Colon (tissue), 2 donors: ENCODE data around the gene IL11.

ENCODE experiments used
- FAIRE-seq: peaks from 2 replicates; lab custom pipeline; 2012; peaks lifted over from hg19 to GRCh38; lab: Jason Lieb, UNC
- donor health status: control.
- donor health status: control.

The IL11 gene

DNA sequence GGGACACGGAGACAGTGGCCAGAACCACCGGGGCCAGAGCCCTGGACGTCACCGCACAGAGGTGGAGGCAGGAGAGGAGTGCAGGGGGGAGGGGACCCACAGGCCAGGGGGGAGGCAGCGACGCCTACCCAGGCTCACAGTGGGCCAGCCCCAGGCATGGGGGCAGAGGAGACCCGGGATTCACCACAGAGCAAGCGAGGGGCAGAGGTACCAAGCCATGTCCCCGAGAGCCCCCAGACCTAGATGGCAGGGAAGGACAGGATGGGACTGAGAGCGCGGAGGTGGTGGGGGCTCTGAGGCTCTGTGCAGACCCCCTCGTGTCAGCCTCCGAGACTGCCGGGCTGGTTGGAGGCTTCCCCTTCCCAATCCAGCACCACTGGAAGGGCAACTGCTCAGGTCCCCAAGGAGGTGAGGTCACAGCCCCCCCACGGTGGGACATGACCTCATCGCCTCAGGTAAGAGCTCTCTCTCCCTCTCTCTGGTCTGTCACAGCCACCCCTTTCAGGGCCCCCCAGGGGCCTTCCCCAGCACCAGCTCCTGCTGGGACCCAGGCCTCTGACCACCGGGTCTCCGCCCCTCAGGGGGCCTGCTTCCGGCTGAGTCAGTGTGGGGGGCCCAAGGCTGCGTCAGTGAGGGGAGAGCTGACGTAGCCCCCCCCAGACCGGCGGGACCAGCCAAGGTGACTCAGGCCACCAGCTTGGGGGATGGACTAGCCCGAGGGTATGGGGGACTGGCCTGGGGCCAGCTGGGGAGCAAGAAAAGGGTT is 2.2 kb upstream of the IL11 start:
- no peak for FAIRE-seq

DNA sequence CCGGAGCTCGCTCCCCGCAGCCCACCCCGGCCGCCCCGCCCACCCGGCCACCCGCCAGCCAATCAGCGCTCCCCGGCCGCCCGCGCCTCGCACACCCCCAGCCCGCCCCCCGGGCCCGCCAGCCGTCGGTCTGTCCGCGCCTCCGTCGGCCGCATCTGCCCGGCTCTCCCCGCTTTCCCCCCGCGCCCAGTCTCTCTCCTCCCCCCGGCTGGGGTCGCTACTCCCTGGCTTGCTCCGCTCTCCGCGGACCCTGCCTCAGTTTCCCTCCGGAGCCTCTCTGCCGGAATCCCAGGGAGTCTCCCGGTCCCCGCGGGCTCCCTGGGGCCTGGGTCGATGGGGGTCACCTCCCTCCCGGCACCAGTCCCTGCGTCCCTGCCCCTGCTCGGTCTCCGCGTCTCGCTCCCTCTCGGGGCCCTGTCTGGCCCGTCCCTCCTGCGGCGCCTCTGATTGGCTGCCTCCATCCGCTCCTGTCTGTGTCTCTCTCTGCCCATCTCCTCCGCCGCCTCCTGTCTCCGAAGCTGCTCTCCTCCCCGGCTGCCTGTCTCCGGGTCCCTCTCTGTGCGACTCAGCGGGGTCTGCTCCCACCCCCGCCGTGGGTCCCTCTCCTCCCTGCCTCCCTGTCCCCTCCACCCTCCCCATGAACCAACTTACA is 484 bp downstream of the IL11 start:
- no peak for FAIRE-seq

DNA sequence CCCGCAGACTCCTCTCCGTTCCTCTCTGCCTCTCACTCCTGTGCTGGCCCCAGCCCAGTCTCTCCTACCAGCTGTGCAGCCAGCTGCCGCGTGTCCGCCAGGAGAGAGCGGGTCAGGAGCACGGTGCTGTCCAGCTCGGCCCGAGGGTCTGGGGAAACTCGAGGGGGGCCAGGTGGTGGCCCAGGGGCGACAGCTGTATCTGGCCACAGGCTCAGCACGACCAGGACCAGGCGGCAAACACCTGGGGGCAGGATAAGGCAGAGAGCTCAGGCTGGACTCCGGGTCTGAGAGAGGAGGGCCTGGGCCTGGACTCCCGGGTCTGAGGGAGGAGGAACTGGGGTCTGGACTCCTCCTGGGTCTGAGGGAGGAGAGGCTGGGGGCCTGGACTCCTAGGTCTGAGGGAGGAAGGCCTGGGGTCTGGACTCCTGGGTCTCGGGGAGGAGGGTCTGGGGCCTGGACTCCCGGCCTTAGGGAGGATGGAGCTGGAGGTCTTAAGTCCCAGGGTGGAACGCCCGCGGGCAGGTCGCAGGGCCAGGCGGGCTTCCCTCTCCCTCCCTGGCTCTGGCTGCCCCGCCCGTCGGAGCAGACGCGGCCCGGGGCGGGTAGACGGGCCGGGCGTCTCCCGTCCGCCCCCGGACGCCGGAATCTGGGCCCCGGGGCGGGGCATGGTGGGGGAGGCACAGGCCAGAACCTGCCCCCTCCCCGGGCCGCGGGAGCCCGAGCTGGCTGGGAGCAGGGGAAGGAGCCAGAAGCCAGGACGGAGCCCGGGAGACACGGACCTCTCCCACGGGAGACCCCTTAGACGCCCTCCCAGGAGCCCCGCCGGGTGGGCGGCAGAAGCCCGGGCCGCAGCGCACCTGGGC is 1.3 kb downstream of the IL11 start:
- no peak for FAIRE-seq

DNA sequence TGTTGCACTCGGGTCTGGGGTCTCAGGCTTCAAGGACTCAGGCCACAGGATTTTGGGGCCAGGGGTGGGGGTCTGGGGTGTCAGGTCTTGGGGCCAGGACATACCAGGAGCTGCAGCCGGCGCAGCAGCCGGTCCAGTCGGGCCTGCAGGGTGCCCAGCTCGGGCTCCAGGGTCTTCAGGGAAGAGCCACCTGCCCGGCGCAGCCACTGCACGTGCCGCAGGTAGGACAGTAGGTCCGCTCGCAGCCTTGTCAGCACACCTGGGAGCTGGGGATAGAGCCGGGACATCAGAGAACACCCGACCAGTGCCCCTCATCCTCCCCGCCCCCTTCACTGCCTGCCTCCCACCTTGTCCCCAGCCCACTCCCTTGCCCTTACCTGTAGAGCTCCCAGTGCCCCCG is 2.2 kb downstream of the IL11 start:
- FAIRE-seq = no peak

DNA sequence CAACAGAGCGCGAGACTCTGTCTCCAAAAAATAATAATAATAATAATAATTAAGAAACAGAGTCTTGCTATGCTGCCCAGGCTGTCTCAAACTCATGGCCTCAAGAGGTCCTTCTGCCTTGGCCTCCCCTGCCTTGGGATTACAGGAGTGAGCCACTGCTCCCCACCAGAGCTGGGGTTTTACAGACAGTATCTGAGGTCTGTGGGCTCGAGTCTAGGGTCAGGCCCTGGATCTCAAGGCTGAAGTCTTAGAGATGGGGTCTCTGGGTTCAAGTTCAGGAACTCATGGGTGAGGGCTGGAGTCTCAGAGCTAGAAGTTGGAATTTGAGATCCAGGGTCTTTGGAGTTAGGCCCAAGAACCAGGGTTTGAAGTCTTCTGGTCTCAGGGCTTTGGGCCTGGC is 3.5 kb downstream of the IL11 start:
- no peak for FAIRE-seq

DNA sequence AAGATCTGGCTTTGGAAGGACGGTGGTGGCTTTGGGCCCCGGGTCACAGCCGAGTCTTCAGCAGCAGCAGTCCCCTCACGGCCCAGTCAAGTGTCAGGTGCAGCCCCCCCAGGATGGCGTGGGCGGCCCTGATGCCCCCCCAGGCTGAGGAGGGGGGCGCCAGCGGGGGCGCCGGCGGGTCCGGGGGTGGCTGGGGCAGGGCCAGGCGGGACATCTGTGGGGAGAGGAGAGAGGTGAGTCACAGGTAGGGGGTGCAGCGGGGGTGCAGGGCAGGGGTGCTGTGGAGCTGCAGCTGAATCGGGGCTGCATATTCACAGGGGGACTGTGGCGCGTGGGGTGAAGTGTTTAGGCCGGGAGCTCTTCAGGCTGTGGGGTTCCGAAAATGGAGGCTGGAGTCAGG is 4.3 kb downstream of the IL11 start:
- FAIRE-seq = no peak

DNA sequence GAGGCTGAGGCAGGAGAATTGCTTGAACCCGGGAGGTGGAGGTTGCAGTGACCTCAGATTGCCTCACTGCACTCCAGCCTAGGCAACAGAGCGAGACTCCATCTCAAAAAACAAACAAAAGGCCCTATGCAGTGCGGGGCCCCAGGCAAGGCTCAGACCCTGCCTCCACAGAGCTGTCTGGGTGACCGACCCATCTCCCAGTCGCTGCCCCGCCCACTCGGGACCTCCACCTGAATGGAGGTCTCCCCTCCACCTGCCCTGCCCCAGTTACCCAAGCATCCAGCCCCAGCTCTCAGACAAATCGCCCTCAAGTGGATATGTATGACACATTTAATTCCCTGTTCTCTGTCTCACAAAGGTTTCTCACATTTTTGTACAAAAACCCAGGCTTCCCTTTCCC is 5.0 kb downstream of the IL11 start:
- no peak for FAIRE-seq

DNA sequence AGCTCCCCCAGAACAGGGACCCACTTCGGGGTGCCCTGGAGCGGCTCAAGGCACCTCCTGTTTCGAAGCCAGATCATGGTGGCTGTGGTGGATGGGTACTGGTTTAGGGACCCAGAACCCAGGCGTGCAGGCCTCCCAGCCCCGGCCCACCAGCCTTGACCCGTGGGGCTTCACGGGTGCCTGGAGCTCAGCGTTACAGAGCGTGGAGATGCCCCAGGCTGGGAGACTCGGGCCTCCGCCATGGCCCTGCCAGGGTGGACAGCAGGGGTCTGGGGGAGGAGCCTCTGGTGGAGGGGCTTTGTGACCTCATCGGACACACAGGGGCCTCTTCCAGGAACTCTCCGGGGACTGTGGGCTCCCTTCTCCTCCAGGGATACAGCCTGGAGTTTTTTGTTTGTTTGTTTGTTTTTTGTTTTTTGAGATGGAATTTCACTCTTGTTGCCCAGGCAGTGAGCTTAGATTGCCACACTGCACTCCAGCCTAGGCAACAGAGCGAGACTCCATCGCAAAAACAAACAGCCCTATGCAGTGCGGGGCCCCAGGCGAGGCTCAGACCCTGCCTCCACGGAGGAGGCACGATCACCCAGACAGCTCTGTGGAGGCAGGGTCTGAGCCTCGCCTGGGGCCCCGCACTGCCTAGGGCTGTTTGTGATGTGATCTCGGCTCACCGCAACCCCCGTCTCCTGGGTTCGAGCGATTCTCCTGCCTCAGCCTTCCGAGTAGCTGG is 7.1 kb downstream of the IL11 start, which contains the start of gene GARIN5B:
GARIN5B (minus strand) TSS at position 271 of the 727 bp plus-strand sequence; CDS start at position 77, 194 bp downstream.
- no peak for FAIRE-seq

DNA sequence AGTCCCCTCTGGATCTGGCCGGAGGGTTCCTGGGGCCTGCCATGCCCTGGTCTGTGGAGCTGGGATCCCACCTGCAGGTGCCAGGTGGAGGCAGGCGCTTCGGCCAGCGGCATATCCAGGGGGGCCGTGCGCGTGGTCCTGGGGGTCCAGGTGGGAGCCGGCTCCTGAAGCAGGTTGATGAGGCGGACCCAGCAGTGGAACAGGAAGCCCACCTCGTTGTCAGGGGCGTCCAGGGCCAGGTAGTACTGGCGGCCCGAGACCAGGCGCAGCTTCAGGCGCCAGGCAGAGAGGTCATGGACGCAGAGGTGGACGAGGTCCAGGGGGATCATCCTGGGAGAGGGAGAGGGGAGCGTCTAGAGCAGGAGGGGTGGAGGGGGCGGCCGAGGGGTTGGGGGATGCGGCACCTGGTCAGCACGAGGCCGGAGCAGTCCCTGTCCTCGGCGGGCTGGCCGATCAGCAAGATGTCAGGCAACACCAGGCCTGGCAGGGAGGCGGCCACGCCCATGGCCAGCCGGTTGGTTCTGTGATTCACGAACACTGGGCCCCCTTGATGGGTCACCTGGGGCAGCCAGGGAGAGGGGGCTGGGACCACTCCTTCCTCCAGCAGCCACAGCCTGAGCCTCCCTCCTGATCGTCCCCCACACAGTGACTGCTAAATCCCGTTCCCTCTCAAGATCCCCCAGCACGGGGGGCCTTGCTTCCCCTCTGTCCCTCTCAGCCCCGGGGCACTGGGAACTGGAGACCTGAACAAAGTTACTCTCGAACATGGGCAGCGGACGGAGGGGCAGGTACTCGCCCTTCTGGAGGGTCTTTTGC is 7.9 kb downstream of the IL11 start:
- FAIRE-seq = no peak

DNA sequence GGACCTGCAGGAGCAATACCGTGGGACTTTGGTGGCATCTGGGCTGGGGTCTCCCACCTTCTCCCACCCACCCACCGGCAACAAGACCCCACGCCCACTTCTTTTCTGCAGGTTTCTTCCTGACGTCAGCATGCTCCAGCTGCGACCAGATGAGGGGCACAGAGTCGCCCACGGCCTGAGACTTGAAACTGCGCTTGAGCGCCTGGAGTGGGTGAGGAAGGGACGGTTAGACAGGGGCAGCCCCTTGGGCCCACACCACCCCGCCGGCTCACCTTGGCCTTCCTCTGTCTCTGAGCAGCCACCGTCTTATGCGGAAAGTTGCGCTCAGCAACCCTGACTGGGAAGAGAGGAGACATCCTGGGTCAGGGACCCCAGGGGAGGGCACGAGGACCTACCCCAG is 9.4 kb downstream of the IL11 start:
- FAIRE-seq = no peak

DNA sequence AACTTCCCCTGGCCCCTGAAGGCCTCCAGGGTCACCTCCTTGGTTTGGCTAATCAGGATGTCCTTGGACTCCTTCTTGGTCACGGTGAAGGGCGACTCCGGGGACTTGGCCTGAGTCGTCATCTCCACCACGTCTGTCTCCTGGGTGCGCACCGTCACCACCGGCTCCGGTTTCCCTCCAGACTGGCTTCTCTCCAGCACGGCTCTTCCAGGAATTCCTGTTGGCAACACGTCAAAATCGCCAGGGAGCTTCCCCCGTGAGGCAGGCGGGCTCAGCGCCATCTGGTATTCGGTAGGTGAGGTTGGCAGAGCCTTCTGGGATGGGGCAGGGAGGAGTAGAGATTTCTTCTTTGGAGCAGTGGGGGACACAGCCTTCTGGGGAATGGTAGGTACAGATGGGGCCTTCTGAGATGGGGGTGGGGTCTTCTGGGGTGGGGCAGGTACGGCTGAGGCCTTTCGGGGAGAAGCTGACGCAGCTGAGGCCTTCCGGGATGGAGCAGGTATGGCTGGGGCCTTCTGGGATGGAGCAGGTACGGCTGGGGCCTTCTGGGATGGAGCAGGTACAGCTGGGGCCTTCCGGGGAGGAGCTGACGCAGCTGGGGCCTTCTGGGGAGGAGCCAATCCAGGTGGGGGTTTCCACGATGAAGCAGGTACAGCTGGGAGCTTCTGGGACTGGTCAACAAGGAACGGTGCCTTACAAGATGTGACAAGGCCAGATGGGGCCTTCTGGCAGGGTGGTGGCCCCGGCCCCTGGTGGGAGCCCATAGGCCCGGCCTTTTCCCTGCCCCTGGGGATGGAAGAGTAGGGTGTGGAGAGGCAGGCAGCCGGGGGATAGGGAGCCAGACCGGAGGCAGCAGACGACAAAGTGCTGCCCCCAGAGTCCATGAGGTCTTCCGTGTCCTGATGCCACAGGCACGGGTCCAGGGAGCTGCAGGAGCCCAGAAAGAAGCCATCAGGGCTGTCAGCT is 11.0 kb downstream of the IL11 start:
- no peak for FAIRE-seq

DNA sequence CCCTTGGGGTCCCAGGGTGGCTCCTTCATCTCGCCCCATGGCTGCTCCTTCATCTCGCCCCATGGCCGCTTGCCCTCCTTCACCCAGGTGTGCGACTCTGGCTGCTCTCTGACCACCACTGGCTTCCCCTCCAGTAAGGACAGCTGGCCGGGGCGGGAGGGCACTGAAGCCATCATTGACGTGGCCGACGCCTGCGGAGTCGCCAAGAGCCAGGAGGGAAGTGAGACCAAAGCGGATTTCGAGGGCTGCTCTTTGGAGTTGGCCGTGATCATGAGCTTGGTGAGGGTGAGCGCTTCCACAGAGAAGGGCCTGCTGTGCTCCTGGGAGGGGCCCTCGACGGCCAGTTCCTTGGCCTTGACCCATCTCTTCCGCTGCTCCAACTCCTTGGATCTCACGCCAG is 11.8 kb downstream of the IL11 start:
- FAIRE-seq = no peak

DNA sequence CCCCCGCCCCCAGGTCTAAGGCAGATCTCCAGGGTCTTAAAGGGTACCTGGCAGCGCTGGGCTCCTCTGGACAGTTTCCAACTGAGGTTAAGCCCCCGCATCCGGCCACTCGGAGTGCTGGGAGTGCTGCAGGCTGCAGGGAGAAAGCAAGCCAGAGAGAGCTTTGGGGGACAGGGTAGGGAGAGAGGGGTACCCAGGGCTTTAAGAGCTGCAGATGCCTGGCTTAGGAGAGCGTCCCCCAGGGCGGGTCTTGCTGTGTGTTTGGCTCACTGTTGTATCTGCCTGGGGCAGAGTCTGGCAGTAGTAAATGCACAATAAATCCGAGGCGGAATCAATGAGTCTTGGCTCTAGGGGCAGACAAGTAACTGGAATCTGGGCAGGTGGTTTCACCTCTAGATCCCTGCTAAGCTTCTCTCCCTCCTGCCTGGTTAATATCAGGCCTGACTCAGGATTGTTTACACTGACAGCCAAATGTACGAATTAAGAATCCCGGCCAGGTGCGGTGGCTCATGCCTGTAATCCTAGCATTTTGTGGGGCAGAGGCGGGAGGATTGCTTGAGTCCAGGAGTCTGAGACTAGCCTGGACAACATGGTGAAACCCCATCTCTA is 14.9 kb downstream of the IL11 start:
- no peak for FAIRE-seq

DNA sequence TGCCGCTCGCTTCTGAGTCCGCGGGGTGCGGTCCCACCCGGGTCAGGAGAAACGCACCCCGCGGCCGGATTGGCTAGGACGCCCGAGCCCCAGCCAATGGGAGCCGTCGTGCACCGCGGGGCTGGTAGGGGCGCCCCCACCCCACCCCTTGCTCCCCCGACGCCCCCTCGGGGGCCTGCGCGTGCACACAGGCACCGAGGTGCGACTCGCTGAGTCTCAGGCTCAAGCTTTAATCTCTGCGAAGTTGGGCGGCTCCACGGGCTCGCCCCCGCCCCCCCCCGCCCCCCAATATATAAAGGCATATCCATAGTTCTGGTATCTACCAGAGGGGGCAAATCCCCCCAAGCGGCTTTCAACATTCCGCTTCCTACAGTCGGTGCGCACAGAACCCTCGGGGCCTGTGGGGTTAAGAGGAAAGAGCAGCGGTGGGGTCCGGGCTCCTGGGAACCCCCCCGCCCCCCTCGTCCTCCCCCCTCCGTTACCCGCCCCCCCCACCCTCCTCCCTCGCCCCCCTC is 15.5 kb downstream of the IL11 start, which contains the start of gene COX6B2:
COX6B2 (minus strand) TSS at position 22 of the 515 bp plus-strand sequence. CDS start 198 bp downstream, outside the sequence.
- no peak for FAIRE-seq

DNA sequence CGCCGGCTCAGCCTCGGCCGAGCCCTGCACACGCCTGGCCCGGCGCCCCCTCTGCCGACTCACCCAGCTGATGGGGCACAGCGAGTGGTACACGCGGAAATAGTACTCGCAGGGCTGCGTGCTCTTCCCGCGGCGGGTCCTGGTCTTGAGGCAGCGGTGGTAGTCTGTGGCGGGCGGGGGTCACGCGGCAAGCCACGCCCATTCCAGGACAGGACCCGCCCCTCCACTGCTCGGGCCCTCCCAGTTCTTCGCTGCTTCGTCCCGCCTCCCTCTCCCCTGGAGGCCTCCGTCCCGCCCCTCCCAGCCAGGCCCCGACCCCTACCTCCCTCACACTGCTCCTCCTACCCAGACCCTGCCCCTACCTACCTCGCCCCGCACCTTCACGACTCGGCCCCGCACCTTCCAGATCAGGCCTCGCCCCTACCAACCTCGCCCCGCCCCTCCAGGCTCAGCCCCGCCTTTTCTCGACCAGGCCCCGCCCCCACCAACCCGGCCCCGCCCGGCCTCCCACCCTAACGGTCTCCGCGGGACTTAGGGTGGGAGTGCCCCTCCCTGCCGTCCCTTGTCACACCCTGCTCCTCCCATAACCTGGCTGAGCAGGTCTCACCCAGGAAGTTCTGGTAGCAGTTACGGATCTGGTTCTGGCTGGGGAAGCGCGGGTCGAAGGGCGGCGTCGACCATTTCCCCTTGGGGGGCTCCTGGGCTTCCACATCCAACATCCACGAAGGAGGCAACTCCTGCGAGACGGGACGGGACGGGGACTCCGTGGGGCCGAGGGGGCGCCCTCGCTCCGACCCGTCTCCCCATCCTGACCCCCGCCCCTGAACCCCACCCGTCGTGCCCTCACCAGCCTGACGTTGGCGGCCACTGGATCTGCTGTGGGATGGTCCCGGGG is 16.2 kb downstream of the IL11 start:
- no peak for FAIRE-seq

DNA sequence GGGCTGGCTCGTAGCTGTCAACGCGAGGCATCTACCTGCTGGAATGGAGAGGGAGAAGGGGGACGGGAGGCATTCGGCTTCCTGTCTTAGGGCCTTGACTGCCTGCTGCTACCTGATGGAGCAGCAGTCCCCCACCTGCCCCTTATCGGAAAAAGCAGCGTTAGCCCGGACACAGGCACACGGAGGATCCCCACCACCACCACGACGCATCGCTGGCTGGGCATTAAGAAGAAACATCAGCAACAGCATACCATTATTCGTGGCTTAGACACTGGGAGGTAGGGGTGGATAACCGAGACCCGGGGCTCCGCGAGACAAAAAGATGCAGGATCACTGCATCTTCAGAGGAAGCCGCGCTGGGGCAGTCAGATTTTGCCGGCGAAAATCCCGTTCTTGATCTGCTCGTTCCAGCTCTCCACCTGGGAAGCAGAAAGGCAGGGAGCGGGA is 16.9 kb downstream of the IL11 start:
- FAIRE-seq = no peak

DNA sequence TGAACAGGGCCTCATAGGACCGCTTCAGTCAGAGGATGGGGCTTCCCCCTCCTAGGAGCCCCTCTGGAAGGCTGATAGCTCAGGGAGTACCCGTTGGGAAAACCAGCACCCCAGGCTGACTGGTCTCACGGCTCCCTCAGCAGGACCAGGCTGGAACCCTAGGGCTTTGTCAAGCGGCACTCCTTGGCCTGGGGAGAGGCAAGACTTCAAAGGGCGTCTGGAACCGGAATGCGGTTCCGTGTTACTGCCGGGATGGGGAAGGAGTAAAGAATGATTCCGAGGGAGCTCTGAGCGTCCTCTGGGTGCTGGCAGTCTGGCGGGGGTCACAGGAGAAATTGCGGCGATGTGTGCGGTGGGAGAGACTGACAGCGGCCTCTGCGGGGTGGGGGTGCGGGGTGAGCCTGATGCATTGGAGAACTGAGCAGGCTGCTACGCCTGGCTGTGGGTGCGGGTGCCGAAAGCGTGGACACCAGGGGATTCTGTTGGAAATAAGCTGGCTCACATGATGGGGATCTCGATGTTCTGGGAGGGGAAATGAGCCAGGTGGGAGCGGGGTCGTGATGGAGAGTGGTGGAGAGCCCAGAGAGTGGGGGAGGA is 17.6 kb downstream of the IL11 start:
- no peak for FAIRE-seq

DNA sequence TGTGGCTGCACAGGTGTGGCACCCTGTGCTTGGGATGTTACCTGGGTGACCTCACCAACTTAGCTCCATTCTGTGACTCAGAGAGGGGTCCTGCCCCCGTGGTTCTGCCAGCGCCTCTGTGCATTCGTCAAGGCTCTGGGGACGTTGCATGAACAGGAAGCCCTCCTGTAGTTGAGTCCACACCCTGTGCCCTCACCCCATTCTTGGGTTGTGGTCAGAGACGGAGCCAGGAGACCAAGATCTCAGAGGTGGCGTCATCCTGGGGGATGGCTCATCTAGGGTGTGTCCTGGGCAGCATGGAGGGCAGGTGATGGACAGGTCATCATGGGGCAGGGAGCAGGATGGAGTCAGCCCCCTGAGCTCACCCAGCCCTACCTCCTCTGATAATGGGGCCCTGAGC is 18.2 kb downstream of the IL11 start:
- no peak for FAIRE-seq
